ENCODE data around the gene PIK3AP1. TPM values are rescaled to one million over a fixed set of nuclear protein-coding genes. Genes with fewer than 3 reads are reported as not detected.

PIK3AP1 gene
- total and polyA plus RNA-seq, 2 of the 8 experiments (the other 6 are each of a cell fraction or from before 2014, with no cell fraction given): 1.9 to 4.5 TPM

DNA sequence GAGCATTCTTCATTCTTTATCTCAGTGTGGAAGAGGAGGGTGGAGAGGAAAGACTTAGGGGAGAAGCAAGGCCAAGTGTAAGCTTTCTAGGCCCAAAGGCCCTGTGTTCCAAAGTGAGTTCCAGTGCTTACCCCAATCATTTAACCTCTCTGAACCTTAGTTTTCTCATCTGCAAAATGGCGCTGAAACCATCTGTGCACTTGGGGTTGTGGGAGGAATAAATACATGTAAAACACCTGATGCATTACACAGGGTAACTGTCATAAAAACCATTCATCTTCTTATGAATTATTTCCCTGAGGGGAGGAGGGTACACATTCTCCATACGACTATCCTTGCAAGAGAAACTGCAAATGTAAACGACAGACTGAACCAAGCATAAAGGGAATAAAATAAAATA lies 19.0 kb downstream of the PIK3AP1 start (continued):
- TF ChIP-seq, protein P1, sequence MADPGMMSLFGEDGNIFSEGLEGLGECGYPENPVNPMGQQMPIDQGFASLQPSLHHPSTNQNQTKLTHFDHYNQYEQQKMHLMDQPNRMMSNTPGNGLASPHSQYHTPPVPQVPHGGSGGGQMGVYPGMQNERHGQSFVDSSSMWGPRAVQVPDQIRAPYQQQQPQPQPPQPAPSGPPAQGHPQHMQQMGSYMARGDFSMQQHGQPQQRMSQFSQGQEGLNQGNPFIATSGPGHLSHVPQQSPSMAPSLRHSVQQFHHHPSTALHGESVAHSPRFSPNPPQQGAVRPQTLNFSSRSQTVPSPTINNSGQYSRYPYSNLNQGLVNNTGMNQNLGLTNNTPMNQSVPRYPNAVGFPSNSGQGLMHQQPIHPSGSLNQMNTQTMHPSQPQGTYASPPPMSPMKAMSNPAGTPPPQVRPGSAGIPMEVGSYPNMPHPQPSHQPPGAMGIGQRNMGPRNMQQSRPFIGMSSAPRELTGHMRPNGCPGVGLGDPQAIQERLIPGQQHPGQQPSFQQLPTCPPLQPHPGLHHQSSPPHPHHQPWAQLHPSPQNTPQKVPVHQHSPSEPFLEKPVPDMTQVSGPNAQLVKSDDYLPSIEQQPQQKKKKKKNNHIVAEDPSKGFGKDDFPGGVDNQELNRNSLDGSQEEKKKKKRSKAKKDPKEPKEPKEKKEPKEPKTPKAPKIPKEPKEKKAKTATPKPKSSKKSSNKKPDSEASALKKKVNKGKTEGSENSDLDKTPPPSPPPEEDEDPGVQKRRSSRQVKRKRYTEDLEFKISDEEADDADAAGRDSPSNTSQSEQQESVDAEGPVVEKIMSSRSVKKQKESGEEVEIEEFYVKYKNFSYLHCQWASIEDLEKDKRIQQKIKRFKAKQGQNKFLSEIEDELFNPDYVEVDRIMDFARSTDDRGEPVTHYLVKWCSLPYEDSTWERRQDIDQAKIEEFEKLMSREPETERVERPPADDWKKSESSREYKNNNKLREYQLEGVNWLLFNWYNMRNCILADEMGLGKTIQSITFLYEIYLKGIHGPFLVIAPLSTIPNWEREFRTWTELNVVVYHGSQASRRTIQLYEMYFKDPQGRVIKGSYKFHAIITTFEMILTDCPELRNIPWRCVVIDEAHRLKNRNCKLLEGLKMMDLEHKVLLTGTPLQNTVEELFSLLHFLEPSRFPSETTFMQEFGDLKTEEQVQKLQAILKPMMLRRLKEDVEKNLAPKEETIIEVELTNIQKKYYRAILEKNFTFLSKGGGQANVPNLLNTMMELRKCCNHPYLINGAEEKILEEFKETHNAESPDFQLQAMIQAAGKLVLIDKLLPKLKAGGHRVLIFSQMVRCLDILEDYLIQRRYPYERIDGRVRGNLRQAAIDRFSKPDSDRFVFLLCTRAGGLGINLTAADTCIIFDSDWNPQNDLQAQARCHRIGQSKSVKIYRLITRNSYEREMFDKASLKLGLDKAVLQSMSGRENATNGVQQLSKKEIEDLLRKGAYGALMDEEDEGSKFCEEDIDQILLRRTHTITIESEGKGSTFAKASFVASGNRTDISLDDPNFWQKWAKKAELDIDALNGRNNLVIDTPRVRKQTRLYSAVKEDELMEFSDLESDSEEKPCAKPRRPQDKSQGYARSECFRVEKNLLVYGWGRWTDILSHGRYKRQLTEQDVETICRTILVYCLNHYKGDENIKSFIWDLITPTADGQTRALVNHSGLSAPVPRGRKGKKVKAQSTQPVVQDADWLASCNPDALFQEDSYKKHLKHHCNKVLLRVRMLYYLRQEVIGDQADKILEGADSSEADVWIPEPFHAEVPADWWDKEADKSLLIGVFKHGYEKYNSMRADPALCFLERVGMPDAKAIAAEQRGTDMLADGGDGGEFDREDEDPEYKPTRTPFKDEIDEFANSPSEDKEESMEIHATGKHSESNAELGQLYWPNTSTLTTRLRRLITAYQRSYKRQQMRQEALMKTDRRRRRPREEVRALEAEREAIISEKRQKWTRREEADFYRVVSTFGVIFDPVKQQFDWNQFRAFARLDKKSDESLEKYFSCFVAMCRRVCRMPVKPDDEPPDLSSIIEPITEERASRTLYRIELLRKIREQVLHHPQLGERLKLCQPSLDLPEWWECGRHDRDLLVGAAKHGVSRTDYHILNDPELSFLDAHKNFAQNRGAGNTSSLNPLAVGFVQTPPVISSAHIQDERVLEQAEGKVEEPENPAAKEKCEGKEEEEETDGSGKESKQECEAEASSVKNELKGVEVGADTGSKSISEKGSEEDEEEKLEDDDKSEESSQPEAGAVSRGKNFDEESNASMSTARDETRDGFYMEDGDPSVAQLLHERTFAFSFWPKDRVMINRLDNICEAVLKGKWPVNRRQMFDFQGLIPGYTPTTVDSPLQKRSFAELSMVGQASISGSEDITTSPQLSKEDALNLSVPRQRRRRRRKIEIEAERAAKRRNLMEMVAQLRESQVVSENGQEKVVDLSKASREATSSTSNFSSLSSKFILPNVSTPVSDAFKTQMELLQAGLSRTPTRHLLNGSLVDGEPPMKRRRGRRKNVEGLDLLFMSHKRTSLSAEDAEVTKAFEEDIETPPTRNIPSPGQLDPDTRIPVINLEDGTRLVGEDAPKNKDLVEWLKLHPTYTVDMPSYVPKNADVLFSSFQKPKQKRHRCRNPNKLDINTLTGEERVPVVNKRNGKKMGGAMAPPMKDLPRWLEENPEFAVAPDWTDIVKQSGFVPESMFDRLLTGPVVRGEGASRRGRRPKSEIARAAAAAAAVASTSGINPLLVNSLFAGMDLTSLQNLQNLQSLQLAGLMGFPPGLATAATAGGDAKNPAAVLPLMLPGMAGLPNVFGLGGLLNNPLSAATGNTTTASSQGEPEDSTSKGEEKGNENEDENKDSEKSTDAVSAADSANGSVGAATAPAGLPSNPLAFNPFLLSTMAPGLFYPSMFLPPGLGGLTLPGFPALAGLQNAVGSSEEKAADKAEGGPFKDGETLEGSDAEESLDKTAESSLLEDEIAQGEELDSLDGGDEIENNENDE (IDR thresholded peaks at IDR 0.05; ENCODE audit: insufficient replicate concordance, low read length): no peak
- TF ChIP-seq CHD1 (IDR thresholded peaks at IDR 0.05; ENCODE audit: low read depth, low read length) (no peak), SP2 (IDR thresholded peaks at IDR 0.05; ENCODE audit: low read length) (no peak), POLR2AphosphoS5 (IDR thresholded peaks at IDR 0.05; ENCODE audit: low read depth, low read length) (no peak)

Data from H1 (cell line).